ENCODE data around the gene TBC1D25.

TBC1D25 gene

GRCh38 chrX:48580662-48581061 is 41.1 kb downstream of the TBC1D25 start:
- TF ChIP-seq, protein P1, sequence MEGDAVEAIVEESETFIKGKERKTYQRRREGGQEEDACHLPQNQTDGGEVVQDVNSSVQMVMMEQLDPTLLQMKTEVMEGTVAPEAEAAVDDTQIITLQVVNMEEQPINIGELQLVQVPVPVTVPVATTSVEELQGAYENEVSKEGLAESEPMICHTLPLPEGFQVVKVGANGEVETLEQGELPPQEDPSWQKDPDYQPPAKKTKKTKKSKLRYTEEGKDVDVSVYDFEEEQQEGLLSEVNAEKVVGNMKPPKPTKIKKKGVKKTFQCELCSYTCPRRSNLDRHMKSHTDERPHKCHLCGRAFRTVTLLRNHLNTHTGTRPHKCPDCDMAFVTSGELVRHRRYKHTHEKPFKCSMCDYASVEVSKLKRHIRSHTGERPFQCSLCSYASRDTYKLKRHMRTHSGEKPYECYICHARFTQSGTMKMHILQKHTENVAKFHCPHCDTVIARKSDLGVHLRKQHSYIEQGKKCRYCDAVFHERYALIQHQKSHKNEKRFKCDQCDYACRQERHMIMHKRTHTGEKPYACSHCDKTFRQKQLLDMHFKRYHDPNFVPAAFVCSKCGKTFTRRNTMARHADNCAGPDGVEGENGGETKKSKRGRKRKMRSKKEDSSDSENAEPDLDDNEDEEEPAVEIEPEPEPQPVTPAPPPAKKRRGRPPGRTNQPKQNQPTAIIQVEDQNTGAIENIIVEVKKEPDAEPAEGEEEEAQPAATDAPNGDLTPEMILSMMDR (IDR thresholded peaks at IDR 0.05; ENCODE audit: low read depth, low read length), result no peak
- H3K4me3 ChIP-seq (ENCODE audit: low read depth, low read length), result no peak overlapping the region

DNA sequence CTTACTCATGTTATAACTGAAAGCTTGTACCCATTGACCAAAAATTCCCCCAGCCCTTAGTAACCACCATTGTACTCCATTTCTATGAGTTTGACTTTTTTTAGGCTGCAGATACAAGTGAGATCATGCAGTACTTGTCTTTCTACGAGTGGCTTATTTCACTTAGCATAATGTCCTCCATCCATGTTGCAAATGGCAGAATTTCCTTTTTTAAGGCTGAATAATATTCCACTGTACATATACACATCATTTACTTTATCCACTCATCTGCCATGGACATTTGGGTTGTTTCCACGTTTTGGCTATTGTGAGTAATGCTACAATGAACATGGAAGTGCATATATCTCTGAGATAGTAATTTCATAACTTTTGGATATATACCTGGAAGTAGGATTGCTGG is 45.2 kb downstream of the TBC1D25 start:
- TF ChIP-seq, protein P1 (IDR thresholded peaks at IDR 0.05; ENCODE audit: low read depth, low read length), result no peak
- H3K4me3 ChIP-seq (ENCODE audit: low read depth, low read length), result no peak overlapping the region

DNA sequence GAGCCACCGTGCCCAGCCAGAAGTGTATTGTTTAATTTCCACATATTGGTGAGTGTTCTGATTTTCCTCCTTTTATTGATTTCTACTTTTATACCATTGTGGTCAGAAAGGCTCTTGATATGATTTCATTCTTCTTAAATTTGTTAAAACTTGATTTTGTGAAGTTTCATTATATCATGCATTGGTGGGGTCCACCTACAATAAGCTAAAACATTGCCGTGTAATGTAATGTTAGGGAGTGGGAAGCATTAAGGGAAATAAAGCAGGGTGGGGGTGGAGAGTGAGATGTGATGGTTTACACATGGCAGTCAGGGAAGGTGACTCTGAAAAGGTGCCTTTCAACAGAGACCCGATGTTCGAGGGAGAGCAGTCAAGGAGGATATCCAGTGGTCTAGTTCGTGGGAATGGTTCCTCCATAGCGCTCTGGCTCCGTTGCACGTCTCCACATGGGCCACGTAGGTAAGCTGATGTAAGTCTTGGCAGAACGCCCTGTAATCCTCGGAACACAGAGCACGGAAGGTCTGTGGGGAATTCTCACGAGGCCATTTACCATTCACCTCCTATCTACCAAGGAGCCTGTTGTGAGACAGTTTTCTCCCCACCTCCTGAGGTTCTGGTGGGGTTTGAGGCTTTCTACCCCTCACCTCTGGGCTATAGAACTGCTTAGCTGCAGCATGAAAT is 50.1 kb downstream of the TBC1D25 start:
- H3K4me3 ChIP-seq (ENCODE audit: low read depth, low read length), result no peak overlapping the region
- TF ChIP-seq, protein P1 (IDR thresholded peaks at IDR 0.05; ENCODE audit: low read depth, low read length), result no peak

DNA sequence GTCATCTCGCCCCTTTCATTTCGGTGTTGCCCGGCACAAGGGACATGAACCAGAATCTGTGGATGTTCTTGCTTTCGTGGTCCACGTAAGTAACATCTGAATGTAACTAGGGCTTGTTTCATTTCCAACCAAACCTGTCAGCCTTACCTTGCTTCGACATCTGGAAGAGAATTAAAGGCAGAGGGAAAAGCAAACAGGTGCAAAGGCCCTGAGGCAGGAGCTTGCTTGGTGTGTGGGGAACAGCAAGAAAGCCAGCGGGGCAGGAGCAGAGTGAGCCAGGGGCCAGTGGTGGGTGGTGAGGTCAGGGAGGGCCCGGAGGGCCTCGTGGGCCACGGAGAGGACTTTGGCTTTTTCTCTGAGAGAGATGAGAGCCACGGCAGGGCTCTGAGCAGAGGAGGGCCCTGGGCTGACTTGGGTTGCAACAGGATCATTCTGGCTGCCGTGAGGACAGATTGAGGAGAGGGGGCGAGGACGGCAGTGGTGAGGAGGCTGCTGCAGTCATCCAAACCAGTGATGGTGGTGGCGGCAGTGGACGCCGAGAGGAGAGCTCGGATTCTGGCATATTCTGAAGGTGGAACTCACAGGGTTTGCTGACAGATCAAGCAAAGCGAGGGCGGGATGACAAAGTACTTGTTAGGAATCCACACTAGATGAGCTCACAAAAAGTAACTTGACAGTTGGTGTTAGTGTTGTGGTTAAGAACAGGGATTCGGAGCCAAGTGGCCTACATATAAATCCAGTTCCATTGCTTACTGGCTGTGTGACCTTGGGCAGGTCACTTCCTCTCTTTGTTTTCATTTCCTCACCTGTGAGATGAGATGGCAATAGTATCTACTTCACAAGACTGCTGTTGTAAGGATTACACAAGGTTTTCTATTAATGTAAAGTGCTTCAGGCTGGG is 50.9 kb downstream of the TBC1D25 start:
- TF ChIP-seq, protein P1 (IDR thresholded peaks at IDR 0.05; ENCODE audit: low read depth, low read length), result no peak
- no peak overlapping the region for H3K4me3 ChIP-seq (ENCODE audit: low read depth, low read length)

DNA sequence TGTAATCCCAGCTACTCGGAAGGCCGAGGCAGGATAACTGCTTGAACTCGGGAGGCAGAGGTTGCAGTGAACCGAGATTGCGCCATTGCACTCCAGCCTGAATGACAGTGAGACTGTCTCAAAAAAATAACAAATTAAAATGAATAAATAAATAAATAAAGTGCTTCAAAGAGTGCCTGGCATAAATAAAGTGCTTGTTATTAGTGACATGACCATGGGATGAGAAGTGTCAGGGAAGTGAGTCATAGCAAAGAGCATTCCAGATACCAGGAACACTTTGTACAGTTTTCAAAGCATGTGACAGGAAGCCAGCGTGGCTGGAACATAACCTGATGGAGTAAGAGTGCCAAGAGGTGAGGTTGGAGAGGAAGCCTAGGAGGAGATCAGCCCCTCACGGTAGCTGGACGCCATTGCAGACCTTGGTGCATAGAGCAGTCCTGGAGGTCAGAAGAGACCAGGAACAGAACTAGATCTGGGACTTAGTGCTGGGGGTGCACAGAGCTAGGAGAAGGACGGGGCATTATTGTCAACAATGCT is 51.8 kb downstream of the TBC1D25 start:
- TF ChIP-seq, protein P1 (IDR thresholded peaks at IDR 0.05; ENCODE audit: low read depth, low read length), result no peak
- H3K4me3 ChIP-seq (ENCODE audit: low read depth, low read length), result no peak overlapping the region

- TF ChIP-seq, protein P1 (IDR thresholded peaks at IDR 0.05; ENCODE audit: low read depth, low read length), result no peak
- no peak overlapping the region for H3K4me3 ChIP-seq (ENCODE audit: low read depth, low read length)
Measured at GRCh38 chrX:48592971-48593370, 53.5 kb downstream of the TBC1D25 start.

GRCh38 chrX:48595929-48596328 is 56.4 kb downstream of the TBC1D25 start:
- no peak overlapping the region for H3K4me3 ChIP-seq (ENCODE audit: low read depth, low read length)
- TF ChIP-seq, protein P1 (IDR thresholded peaks at IDR 0.05; ENCODE audit: low read depth, low read length), result no peak

Data from WI38 (cell line).